KMS-11 (cell line): Measurements from ENCODE around the gene RANBP6.

ENCODE experiments used
- H2AFZ ChIP-seq: fragments of 200-600 bp; sonication (generic); 2 replicates; pipeline ENCODE4 v1.6.1; 2016; ENCODE audit warnings: antibody characterized with exemption, mixed run types, low read depth
- H3K27ac ChIP-seq: fragments of 200-600 bp; sonication (generic); 2 replicates; pipeline ENCODE4 v1.6.1; 2016; ENCODE audit warnings: mild to moderate bottlenecking, mixed run types
- H3K27me3 ChIP-seq: fragments of 200-600 bp; sonication (generic); 2 replicates; pipeline ENCODE4 v1.6.1; 2017; ENCODE audit warnings: mild to moderate bottlenecking, low read depth, mixed run types, moderate library complexity; ENCODE audit not compliant: insufficient read depth
- H3K36me3 ChIP-seq: fragments of 200-600 bp; sonication (generic); 2 replicates; pipeline ENCODE4 v1.6.1; 2017; ENCODE audit warnings: mild to moderate bottlenecking, mixed run types; ENCODE audit not compliant: insufficient read depth
- H3K4me1 ChIP-seq: fragments of 200-600 bp; sonication (generic); 2 replicates; pipeline ENCODE4 v1.6.1; 2016; ENCODE audit warnings: mild to moderate bottlenecking, low read depth, mixed run types; ENCODE audit not compliant: poor library complexity, severe bottlenecking
- H3K4me2 ChIP-seq: fragments of 200-600 bp; sonication (generic); 2 replicates; pipeline ENCODE4 v1.7.0; 2016; ENCODE audit warnings: mild to moderate bottlenecking, mixed run types
- H3K4me3 ChIP-seq: fragments of 200-600 bp; sonication (generic); IDR thresholded peaks from 2 replicates; pipeline ENCODE4 v1.6.1; 2017; ENCODE audit warnings: low read depth, low read length, mixed read lengths; ENCODE audit not compliant: insufficient read depth
- H3K79me2 ChIP-seq: fragments of 200-600 bp; sonication (generic); 2 replicates; pipeline ENCODE4 v1.6.1; 2016; ENCODE audit warnings: low read depth, mixed run types; ENCODE audit not compliant: insufficient read depth
- H3K9ac ChIP-seq: fragments of 200-600 bp; sonication (generic); 2 replicates; pipeline ENCODE4 v1.6.1; 2016; ENCODE audit warnings: mild to moderate bottlenecking, mixed run types
- H4K20me1 ChIP-seq: fragments of 200-600 bp; sonication (generic); 2 replicates; pipeline ENCODE4 v1.6.1; 2016; ENCODE audit warnings: mild to moderate bottlenecking, mixed run types; ENCODE audit not compliant: insufficient read depth
- TF ChIP-seq, protein P1 (sequence below): fragments of 200-600 bp; sonication (generic); conservative IDR thresholded peaks from 2 replicates; pipeline ENCODE4 v1.6.1; 2017; ENCODE audit warnings: low read depth, mild to moderate bottlenecking, antibody characterized with exemption, low read length, moderate library complexity, mixed read lengths

The RANBP6 gene

DNA sequence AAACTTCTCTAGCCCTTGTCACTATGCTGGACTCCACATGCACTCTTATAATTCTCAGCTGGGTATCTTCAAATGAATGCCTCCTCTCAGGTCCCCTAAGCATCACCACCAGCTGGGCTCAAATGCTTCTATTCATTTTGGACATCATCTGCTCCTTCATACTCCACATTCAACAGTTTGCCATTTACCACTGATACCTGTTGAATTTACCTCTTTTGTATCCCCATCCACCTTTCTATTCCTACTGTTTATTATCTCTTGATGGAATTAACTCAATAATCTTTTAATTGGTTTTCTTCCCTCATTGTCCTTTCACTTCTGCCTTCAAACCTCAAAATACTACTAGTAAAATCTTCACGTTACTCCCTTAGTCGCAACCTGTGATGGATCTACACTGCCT is 14.5 kb downstream of the RANBP6 start:
- no peaks in the 10 kb centered on the region for H3K27me3 ChIP-seq
- H4K20me1 ChIP-seq: no peaks in the 10 kb centered on the region
- no peak overlapping the region for H3K27ac ChIP-seq
- TF ChIP-seq, protein P1, sequence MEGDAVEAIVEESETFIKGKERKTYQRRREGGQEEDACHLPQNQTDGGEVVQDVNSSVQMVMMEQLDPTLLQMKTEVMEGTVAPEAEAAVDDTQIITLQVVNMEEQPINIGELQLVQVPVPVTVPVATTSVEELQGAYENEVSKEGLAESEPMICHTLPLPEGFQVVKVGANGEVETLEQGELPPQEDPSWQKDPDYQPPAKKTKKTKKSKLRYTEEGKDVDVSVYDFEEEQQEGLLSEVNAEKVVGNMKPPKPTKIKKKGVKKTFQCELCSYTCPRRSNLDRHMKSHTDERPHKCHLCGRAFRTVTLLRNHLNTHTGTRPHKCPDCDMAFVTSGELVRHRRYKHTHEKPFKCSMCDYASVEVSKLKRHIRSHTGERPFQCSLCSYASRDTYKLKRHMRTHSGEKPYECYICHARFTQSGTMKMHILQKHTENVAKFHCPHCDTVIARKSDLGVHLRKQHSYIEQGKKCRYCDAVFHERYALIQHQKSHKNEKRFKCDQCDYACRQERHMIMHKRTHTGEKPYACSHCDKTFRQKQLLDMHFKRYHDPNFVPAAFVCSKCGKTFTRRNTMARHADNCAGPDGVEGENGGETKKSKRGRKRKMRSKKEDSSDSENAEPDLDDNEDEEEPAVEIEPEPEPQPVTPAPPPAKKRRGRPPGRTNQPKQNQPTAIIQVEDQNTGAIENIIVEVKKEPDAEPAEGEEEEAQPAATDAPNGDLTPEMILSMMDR: no peak
- no peak overlapping the region for H2AFZ ChIP-seq
- peaks cover 56% of the 10 kb centered on the region for H3K4me1 ChIP-seq
- no peaks in the 10 kb centered on the region for H3K36me3 ChIP-seq
- no peak overlapping the region for H3K4me2 ChIP-seq
- peaks cover 44% of the 10 kb centered on the region for H3K79me2 ChIP-seq
- H3K4me3 ChIP-seq: no peak overlapping the region
- no peak overlapping the region for H3K9ac ChIP-seq

DNA sequence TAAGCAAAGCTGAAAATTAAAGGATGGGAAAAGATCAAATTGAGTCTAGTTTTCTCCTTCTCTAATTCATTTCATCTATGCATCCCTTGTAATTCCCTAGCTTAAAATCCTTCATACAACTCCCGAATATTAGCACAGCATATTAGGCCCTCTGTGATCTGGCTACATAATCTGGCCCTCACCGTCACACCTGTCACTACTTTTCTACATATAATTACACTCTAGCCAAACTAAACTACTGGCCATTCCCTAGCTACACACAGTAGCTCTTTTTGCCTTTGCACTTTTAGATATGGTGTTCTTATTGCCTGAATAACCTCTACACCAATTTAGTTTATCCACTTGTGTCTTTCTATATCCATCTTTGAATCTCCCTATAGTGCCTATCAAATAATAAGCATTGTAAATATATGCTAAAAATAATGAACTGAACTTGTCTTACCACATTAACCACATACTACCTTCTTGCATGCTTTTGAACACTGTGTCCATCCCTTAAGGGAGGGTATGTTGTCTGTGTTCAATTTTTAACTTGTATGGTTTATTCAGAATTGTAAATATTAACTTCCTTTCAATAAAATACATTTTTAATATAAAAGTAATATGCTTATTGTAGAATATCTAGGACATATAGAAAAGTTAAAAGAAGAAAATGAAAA is 15.9 kb downstream of the RANBP6 start:
- Histone ChIP-seq H3K36me3 (no peaks in the 10 kb centered on the region), H3K27ac (no peak overlapping the region), H3K9ac (no peak overlapping the region), H3K27me3 (no peaks in the 10 kb centered on the region), H4K20me1 (no peaks in the 10 kb centered on the region), H3K4me1 (peaks cover 43% of the 10 kb centered on the region), H2AFZ (no peak overlapping the region), H3K4me2 (no peak overlapping the region; the same call in 1 of the 2 replicates), H3K79me2 (peaks cover 30% of the 10 kb centered on the region; the same call in 1 of the 2 replicates), H3K4me3 (no peak overlapping the region)
- TF ChIP-seq, protein P1: no peak

DNA sequence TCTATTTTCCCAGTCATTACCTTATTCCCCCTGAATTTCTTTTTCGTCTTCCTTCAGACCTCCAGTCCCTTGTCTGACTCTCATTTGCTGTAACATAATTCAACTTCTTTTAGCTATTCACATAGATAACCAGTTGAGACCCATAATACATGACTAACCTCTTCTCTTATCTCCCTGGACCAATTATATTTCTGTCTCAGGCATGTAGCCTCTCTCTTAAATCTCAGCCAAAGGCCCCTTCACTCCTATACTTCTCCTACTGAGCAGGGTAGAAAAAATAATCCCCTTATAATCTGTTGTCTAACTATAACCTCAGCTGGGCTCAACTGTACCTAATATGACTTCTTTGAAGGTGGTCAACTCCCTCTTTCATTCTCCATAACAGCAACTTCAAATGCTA is 20.9 kb downstream of the RANBP6 start:
- TF ChIP-seq, protein P1: no peak
- no peak overlapping the region for H3K4me2 ChIP-seq
- H3K4me3 ChIP-seq: no peak overlapping the region
- H4K20me1 ChIP-seq: no peaks in the 10 kb centered on the region
- peaks cover 10% of the 10 kb centered on the region; the same call in 1 of the 2 replicates for H3K79me2 ChIP-seq
- H3K27me3 ChIP-seq: no peaks in the 10 kb centered on the region
- H3K36me3 ChIP-seq: no peaks in the 10 kb centered on the region
- no peak overlapping the region for H3K27ac ChIP-seq
- peaks cover 5% of the 10 kb centered on the region for H3K4me1 ChIP-seq
- no peak overlapping the region for H3K9ac ChIP-seq
- no peak overlapping the region for H2AFZ ChIP-seq

DNA sequence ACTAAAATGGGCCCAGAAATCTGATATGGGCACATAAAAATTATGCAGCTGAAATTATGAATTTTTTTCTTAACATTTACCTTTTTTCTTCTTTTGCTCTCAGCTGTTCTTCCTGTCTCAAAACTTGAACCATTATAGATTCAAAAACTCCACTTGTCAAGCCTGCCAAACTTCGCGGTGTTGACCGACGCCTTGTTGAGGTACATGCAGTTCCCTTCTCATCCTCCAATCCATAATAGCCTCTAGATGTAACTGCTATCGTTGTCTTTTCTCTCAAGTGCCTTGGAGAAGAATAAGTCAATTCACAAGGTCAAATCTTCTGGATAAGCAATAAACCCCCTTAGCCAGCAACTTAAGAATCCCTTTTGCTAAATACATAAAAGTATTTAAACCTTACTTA is 27.2 kb downstream of the RANBP6 start:
- TF ChIP-seq, protein P1: no peak
- H3K27ac ChIP-seq: no peak overlapping the region
- H3K9ac ChIP-seq: no peak overlapping the region
- no peak overlapping the region for H2AFZ ChIP-seq
- H3K27me3 ChIP-seq: no peaks in the 10 kb centered on the region
- H3K4me2 ChIP-seq: no peak overlapping the region
- no peaks in the 10 kb centered on the region for H3K36me3 ChIP-seq
- H3K4me1 ChIP-seq: no peaks in the 10 kb centered on the region
- H3K4me3 ChIP-seq: no peak overlapping the region
- peaks cover 7% of the 10 kb centered on the region; the same call in 1 of the 2 replicates for H3K79me2 ChIP-seq
- no peaks in the 10 kb centered on the region for H4K20me1 ChIP-seq
